Hepatocyte (in vitro differentiated cells): ENCODE data around the gene EGF.

ENCODE experiments used
- CTCF ChIP-seq: fragments of 200-600 bp; sonication (generic); IDR thresholded peaks from 2 replicates; pipeline ENCODE4 v1.5.1; 2016; ENCODE audit warnings: antibody characterized with exemption, mild to moderate bottlenecking; ENCODE audit not compliant: poor library complexity
- EZH2 ChIP-seq: fragments of 200-600 bp; sonication (generic); IDR thresholded peaks from 2 replicates; pipeline ENCODE4 v1.6.1; 2016; ENCODE audit warnings: antibody characterized with exemption, mild to moderate bottlenecking, borderline replicate concordance

- TF ChIP-seq CTCF (no peak), EZH2 (no peak)
These were observed 10.0 kb upstream of the EGF start for GRCh38 chr4:109902559-109903251.
